K562 (cell line): ENCODE data around the gene TTC9C. TPM values are rescaled to one million over a fixed set of nuclear protein-coding genes. Genes with fewer than 3 reads are reported as not detected.

Experiments used
- CREBBP ChIP-seq: IDR thresholded peaks from one replicate; pipeline ENCODE4 v1.6.1; 2012; ENCODE audit warnings: low read depth, mild to moderate bottlenecking, control low read depth, inconsistent platforms, low read length
- JUN ChIP-seq, 2 experiments: sonication (generic) in 1 of 2; formaldehyde crosslinking in 1 of 2; IDR thresholded peaks; 2 replicates each; pipeline versions ENCODE4 v1.6.1 to v1.8.0; 2012 to 2022; ENCODE audit warnings: borderline replicate concordance in 2 of 2, mild to moderate bottlenecking in 2 of 2, improper control_type of control experiment in 1 of 2, low read depth in 1 of 2, low read length in 1 of 2, missing genetic modification reagents in 1 of 2
- RFX5 ChIP-seq: IDR thresholded peaks from 2 replicates; pipeline ENCODE4 v1.6.1; 2011; ENCODE audit warnings: low read depth, mild to moderate bottlenecking, improper control_type of control experiment, low read length
- SOX6 ChIP-seq: fragments of 450-650 bp; IDR thresholded peaks from 2 replicates; pipeline ENCODE4 v1.6.1; 2014; ENCODE audit warnings: mild to moderate bottlenecking
- SREBF1 ChIP-seq: fragments of 150-350 bp; IDR thresholded peaks from 2 replicates; pipeline ENCODE4 v1.6.1; 2014; ENCODE audit warnings: antibody characterized with exemption, low read depth, low read length, borderline replicate concordance
- TOE1 ChIP-seq, 2 experiments: fragments of 450-650 bp in 1 of 2; sonication (generic) in 1 of 2; formaldehyde crosslinking in 1 of 2; IDR thresholded peaks; 2 replicates each; pipeline versions ENCODE4 v1.7.1 to v1.8.0; 2016 to 2022; ENCODE audit warnings: borderline replicate concordance in 2 of 2, mild to moderate bottlenecking in 2 of 2, antibody characterized with exemption in 1 of 2, inconsistent platforms in 1 of 2, low read depth in 1 of 2, missing genetic modification reagents in 1 of 2, moderate library complexity in 1 of 2
- ZBTB40 ChIP-seq, 2 experiments: fragments of 450-650 bp in 1 of 2; sonication (generic) in 1 of 2; formaldehyde crosslinking in 1 of 2; IDR thresholded peaks; 2 replicates each; pipeline versions ENCODE4 v1.7.1 to v1.9.0; 2016 to 2022; ENCODE audit warnings: inconsistent platforms in 1 of 2, mild to moderate bottlenecking in 1 of 2, missing genetic modification reagents in 1 of 2
- ZNF277 ChIP-seq: fragments of 250-450 bp; sonication (Bioruptor Pico); IDR thresholded peaks from 2 replicates; pipeline ENCODE4 v1.8.0; 2022; ENCODE audit warnings: inconsistent platforms, mild to moderate bottlenecking, moderate library complexity, borderline replicate concordance
- polyA plus RNA-seq, 8 experiments: library from polyadenylated mRNA; depleted of rRNA in 4 of 8; stranded (reverse) in 5 of 8; unstranded in 3 of 8; fragments of >200 nt; fragmentation: Nextera tagmentation in 2 of 8; fragmentation: Illumina TruSeq in 1 of 8; extraction: Ambion mirVana in 2 of 8; extraction: Trizol in 1 of 8; gene quantifications; 2 replicates each; pipeline versions ENCODE4 v1.2.1 to v1.2.3, GENCODE V29; 2011 to 2014; ENCODE audit warnings: inconsistent platforms in 1 of 8, missing spikeins in 1 of 8
- total RNA-seq, 7 experiments: library from RNA; depleted of rRNA in 6 of 7; stranded (reverse); fragments of >200 nt in 6 of 7; fragmentation: Illumina TruSeq in 2 of 7; extraction: Trizol in 2 of 7; gene quantifications; 2 replicates each; pipeline versions ENCODE4 v1.2.1 to v1.2.3, GENCODE V29; 2011 to 2021; ENCODE audit warnings: low replicate concordance in 1 of 7
- TF ChIP-seq, protein P1 (sequence below): fragments of 150-350 bp; IDR thresholded peaks from 2 replicates; pipeline ENCODE4 v1.6.1; 2014; ENCODE audit warnings: low read depth, mild to moderate bottlenecking, low read length, borderline replicate concordance

The TTC9C gene
- total and polyA plus RNA-seq, 9 of the 15 experiments (the other 6 are each of a cell fraction or from before 2014, with no cell fraction given): 32.8 to 59.0 (median 37.1) TPM

- TF ChIP-seq SOX6: no peak
- no peak for TF ChIP-seq JUN (IDR thresholded peaks at IDR 0.05; ENCODE audit: borderline replicate concordance, low read depth, low read length)
- peak; percentile 87; the same call in 1 of the 2 replicates for TF ChIP-seq JUN (CRISPR knock-in tag; IDR thresholded peaks at IDR 0.05; ENCODE audit: borderline replicate concordance)
- no peak for TF ChIP-seq ZNF277 (CRISPR knock-in tag)
- TF ChIP-seq CREBBP: no peak
- TF ChIP-seq, protein P1, sequence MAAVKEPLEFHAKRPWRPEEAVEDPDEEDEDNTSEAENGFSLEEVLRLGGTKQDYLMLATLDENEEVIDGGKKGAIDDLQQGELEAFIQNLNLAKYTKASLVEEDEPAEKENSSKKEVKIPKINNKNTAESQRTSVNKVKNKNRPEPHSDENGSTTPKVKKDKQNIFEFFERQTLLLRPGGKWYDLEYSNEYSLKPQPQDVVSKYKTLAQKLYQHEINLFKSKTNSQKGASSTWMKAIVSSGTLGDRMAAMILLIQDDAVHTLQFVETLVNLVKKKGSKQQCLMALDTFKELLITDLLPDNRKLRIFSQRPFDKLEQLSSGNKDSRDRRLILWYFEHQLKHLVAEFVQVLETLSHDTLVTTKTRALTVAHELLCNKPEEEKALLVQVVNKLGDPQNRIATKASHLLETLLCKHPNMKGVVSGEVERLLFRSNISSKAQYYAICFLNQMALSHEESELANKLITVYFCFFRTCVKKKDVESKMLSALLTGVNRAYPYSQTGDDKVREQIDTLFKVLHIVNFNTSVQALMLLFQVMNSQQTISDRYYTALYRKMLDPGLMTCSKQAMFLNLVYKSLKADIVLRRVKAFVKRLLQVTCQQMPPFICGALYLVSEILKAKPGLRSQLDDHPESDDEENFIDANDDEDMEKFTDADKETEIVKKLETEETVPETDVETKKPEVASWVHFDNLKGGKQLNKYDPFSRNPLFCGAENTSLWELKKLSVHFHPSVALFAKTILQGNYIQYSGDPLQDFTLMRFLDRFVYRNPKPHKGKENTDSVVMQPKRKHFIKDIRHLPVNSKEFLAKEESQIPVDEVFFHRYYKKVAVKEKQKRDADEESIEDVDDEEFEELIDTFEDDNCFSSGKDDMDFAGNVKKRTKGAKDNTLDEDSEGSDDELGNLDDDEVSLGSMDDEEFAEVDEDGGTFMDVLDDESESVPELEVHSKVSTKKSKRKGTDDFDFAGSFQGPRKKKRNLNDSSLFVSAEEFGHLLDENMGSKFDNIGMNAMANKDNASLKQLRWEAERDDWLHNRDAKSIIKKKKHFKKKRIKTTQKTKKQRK: no peak
- no peak for TF ChIP-seq SREBF1
- TF ChIP-seq RFX5: no peak
- TF ChIP-seq ZBTB40 (IDR thresholded peaks at IDR 0.05): peak; percentile 88
- no peak for TF ChIP-seq ZBTB40 (CRISPR knock-in tag; IDR thresholded peaks at IDR 0.05)
- no peak for TF ChIP-seq TOE1 (IDR thresholded peaks at IDR 0.05; ENCODE audit: borderline replicate concordance)
- TF ChIP-seq TOE1 (CRISPR knock-in tag; IDR thresholded peaks at IDR 0.05; ENCODE audit: borderline replicate concordance, low read depth): peak; percentile 65; the same call in 1 of the 2 replicates
Measured at GRCh38 chr11:62705880-62706849, 22.1 kb upstream of the TTC9C start (continued).
